Measurements from ENCODE around the gene CENPI.

GRCh38 chrX:101097546-101098453, at the start of gene CENPI:
- TF ChIP-seq CTCF (conservative IDR thresholded peaks at IDR 0.05), result no peak
- no peak for TF ChIP-seq ZFX (IDR thresholded peaks at IDR 0.05)
